Lower lobe of right lung (tissue), 2 donors: ENCODE measurements around the gene CTSA. TPM values are rescaled to one million over a fixed set of nuclear protein-coding genes. Genes with fewer than 3 reads are reported as not detected.

Experiments used
- ATAC-seq, 2 donors: fragments of 200-7000 bp; cut with Tn5 transposase; one replicate each; pipeline ENCODE4 v1.9.1; 2020 to 2022; ENCODE audit warnings: mild to moderate bottlenecking in 2 of 2, moderate library complexity in 2 of 2
- DNase-seq: peaks from one replicate; pipeline ENCODE4 v3.0.0-alpha.2; 2020
- H3K27ac ChIP-seq: fragments of 200-600 bp; one replicate; pipeline ENCODE4 v1.8.0; 2022
- H3K27me3 ChIP-seq: fragments of 200-600 bp; one replicate; pipeline ENCODE4 v1.8.0; 2022; ENCODE audit warnings: low read depth
- H3K36me3 ChIP-seq: fragments of 200-600 bp; one replicate; pipeline ENCODE4 v1.8.0; 2022; ENCODE audit warnings: mild to moderate bottlenecking
- H3K4me1 ChIP-seq: fragments of 200-600 bp; one replicate; pipeline ENCODE4 v1.8.0; 2022
- H3K4me3 ChIP-seq: fragments of 200-600 bp; one replicate; pipeline ENCODE4 v1.8.0; 2022; ENCODE audit warnings: mild to moderate bottlenecking
- H3K9me3 ChIP-seq: fragments of 200-600 bp; one replicate; pipeline ENCODE4 v1.8.0; 2022
- CTCF ChIP-seq: fragments of 200-600 bp; IDR thresholded peaks from one replicate; pipeline ENCODE4 v1.8.0; 2022; ENCODE audit warnings: antibody characterized with exemption, mild to moderate bottlenecking
- intact Hi-C: fragments of 100-400 bp; cut with DNase I; formaldehyde crosslinking; loops from one replicate; pipeline ENCODE4 v1.11.0; 2022
- total RNA-seq: library from RNA; stranded (reverse); fragmentation: NEBNext Ultra II Directional; extraction: Animal tissue kit (Norgen Biotek cat#: 25700); gene quantifications from one replicate; pipeline ENCODE4 v1.2.1, GENCODE V29; 2021
- donor health status: DM: no; HTN: yes; CAD: no; lungs with severe emphysema.

CTSA gene
- total RNA-seq, 1 donor from 2014 or later, result 185 TPM

GRCh38 chr20:45907219-45907948 lies 16.2 kb downstream of the CTSA start:
- DNase-seq, result no peak
- Histone ChIP-seq H3K4me3 (no peak overlapping the region), H3K9me3 (no peaks in the 10 kb centered on the region), H3K4me1 (peaks cover 25% of the 10 kb centered on the region), H3K36me3 (peaks cover 29% of the 10 kb centered on the region), H3K27ac (no peak overlapping the region), H3K27me3 (peaks cover under 1% of the 10 kb centered on the region)
- intact Hi-C loops, result no loop called here
- no peak for ATAC-seq
- TF ChIP-seq CTCF, result no peak

- peaks cover 24% of the 10 kb centered on the region for H3K36me3 ChIP-seq
- no peak overlapping the region for H3K4me3 ChIP-seq
- H3K27ac ChIP-seq, result no peak overlapping the region
- DNase-seq, result no peak
- TF ChIP-seq CTCF, result no peak
- no peaks in the 10 kb centered on the region for H3K9me3 ChIP-seq
- ATAC-seq, result no peak
- H3K27me3 ChIP-seq, result peaks cover 4% of the 10 kb centered on the region
- intact Hi-C loops, result no loop called here
- H3K4me1 ChIP-seq, result peaks cover 30% of the 10 kb centered on the region
These were observed 16.9 kb downstream of the CTSA start for GRCh38 chr20:45908084-45908483.

DNA sequence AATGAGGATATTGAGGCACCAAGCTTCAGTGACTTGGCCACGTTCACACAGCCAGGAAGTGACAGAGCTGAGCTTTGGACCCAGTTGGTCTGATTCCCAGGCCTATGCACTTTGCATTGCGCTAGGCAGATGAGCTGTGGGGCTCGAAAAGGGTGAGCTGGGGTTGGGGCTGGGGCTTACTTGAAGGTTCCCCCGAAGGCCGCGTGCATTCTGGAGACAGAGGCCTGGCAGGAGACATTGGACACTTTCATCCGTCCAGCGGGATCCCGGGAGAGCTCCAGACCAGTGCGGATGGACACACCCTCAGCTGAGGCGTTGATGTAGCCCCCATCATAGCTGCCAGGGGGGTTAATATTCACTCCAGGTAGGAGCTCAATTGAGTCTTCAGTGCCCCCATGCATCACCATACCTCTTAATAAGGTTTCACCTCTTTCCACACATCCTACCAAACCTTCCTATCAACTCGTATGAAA lies 18.2 kb downstream of the CTSA start:
- H3K9me3 ChIP-seq, result no peaks in the 10 kb centered on the region
- no peak for DNase-seq
- peaks cover 4% of the 10 kb centered on the region for H3K27me3 ChIP-seq
- peaks cover 30% of the 10 kb centered on the region for H3K4me1 ChIP-seq
- intact Hi-C loops, result no loop called here
- no peak for ATAC-seq
- no peak overlapping the region for H3K4me3 ChIP-seq
- peaks cover 13% of the 10 kb centered on the region for H3K36me3 ChIP-seq
- TF ChIP-seq CTCF, result no peak
- H3K27ac ChIP-seq, result no peak overlapping the region

DNA sequence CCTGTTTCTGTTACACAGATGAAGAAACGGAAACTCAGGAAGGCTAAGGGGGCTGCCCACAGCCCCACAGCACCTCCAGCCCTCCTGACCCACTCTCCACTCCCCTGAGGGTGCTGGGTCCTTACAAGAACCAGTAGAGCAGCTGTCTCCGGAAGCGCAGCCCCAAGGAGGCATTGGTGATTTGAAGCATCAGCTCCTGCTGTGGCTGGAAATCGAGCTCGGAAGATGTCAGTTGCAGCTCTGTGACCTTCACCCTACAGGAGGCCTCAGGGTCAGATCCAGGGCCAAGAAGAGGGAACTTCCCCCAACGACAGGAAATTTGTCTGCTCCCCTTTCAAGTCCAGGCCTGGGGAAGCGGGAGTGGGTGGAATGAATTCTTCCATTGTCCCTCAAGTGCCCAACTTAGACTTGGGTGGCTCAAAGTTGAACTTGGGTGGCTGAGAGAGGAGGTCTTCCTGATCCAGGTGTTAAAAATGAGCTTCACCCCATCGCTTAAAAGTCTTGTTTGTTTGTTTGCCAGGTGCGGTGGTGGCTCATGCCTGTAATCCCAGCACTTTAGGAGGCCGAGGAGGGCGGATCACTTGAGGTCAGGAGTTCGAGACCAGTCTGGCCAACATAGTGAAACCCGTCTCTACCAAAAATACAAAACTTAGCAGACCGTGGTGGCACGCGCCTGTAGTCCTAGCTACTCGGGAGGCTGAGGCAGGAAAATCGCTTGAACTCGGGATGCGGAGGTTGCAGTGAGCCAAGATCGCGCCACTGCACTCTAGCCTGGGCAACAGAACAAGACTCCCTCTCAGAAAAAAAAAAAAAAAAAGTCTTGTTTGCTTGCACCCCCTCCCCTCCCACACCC lies 18.9 kb downstream of the CTSA start:
- peak overlapping the region; percentile 59 for H3K4me3 ChIP-seq
- H3K27me3 ChIP-seq, result peaks cover 4% of the 10 kb centered on the region
- peaks cover 35% of the 10 kb centered on the region for H3K4me1 ChIP-seq
- peaks cover 6% of the 10 kb centered on the region for H3K36me3 ChIP-seq
- intact Hi-C loops, result no loop called here
- peak overlapping the region; percentile 22 for H3K27ac ChIP-seq
- TF ChIP-seq CTCF, result no peak
- no peak for DNase-seq
- no peak for ATAC-seq
- no peaks in the 10 kb centered on the region for H3K9me3 ChIP-seq

DNA sequence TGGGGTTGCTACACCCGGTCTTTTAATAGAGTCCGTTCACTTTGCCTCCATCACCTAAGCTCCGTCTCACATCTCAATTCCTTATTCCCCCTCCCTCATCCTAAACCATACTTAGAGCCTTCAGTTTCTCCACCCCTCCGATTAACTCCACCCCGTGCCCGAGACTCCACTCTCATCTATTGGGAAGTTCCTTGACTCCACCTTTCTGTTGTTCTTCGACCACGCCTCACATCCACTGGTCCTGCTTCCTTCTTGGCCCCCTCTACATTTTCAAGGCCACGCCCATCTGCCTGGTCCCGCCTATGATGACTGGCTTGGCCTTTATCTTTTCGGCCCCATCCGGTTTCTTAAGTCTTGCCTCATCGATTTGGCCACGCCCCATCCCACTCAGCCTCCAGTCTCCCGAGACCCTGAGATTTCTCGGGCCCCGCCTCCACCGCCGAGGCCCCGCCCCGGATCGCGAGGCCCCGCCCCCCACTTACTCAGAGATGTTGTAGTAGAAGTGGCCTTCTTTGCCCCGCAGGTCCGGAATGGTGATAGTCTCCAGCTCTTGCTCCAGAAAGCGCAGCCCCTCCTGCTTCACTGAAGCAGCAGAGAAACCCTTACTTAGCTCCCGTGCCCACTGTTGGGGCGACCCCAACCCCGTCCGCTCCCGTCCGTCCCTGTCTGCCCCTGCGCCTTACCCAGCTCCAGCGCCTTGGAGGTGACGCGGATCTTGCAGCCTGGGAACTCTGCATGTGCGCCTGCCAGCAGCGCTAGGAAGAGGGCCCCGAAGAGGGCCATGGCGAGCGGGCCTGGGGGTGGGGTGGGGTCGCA lies 19.7 kb downstream of the CTSA start:
- intact Hi-C loops, result no loop called here
- ATAC-seq (peak; percentile 93 to 94), DNase-seq (peak; percentile 97)
- Histone ChIP-seq H3K36me3 (no peaks in the 10 kb centered on the region), H3K27me3 (peaks cover 4% of the 10 kb centered on the region), H3K27ac (peak overlapping the region; percentile 79), H3K9me3 (no peaks in the 10 kb centered on the region), H3K4me3 (peak overlapping the region; percentile 59), H3K4me1 (peaks cover 36% of the 10 kb centered on the region)
- no peak for TF ChIP-seq CTCF
